SW 1271 (cell line): ENCODE results near the gene PPP6R2.

Experiments
- DNase-seq, 2 experiments: peaks; one replicate each; lab custom pipeline; 2025; lab: John Stamatoyannopoulos, UW

PPP6R2 gene

GRCh38 chr22:50445880-50446707 lies 103.0 kb downstream of the PPP6R2 start:
- DNase-seq: no peak

- DNase-seq: no peak
Observed at GRCh38 chr22:50446708-50447575, 103.8 kb downstream of the PPP6R2 start.

- no peak for DNase-seq
Observed at GRCh38 chr22:50447576-50448551, 104.7 kb downstream of the PPP6R2 start.

GRCh38 chr22:50452649-50453048 lies 109.5 kb downstream of the PPP6R2 start:
- DNase-seq: no peak

- no peak for DNase-seq
Observed at GRCh38 chr22:50454556-50455075, 111.5 kb downstream of the PPP6R2 start.

GRCh38 chr22:50455201-50455600 lies 112.1 kb downstream of the PPP6R2 start:
- DNase-seq: no peak

GRCh38 chr22:50456026-50456425 lies 112.9 kb downstream of the PPP6R2 start:
- no peak for DNase-seq

- no peak for DNase-seq
Observed at GRCh38 chr22:50456466-50457234, 113.5 kb downstream of the PPP6R2 start.

GRCh38 chr22:50459016-50459415 lies 115.9 kb downstream of the PPP6R2 start:
- no peak for DNase-seq

- no peak for DNase-seq
Observed at GRCh38 chr22:50459496-50460140, 116.5 kb downstream of the PPP6R2 start.

- no peak for DNase-seq
Observed at GRCh38 chr22:50460938-50461337, 117.8 kb downstream of the PPP6R2 start.

GRCh38 chr22:50461536-50461935 lies 118.4 kb downstream of the PPP6R2 start:
- no peak for DNase-seq

- DNase-seq: no peak
Observed at GRCh38 chr22:50461979-50462540, 118.9 kb downstream of the PPP6R2 start.

- DNase-seq: no peak
Observed at GRCh38 chr22:50463188-50463900, 120.2 kb downstream of the PPP6R2 start.

- DNase-seq: no peak
Observed at GRCh38 chr22:50464451-50464850, 121.3 kb downstream of the PPP6R2 start.

GRCh38 chr22:50465066-50465930 lies 122.2 kb downstream of the PPP6R2 start:
- DNase-seq: no peak

- no peak for DNase-seq
Observed at GRCh38 chr22:50467341-50467740, 124.2 kb downstream of the PPP6R2 start.

GRCh38 chr22:50467773-50468440 lies 124.8 kb downstream of the PPP6R2 start:
- DNase-seq: no peak
